BLaER1 treated with 17β-estradiol and CSF1 and Interleukin-3, amounts not matched to agents 10 nM and 100 nM (cell line): Measurements from ENCODE around the gene RUNX1.
A peak's percentile ranks its signal among the peaks of the same experiment; 100 is the strongest.
"Not testable (repeated sequence)": the region's sequence is repeated elsewhere in the genome, so short reads cannot be mapped to it uniquely, and the experiment has no call there.

Source experiments
- H3K27ac ChIP-seq, 11 experiments: shearing (Covaris generic); formaldehyde crosslinking; 2 replicates each; pipeline ENCODE4 v1.8.1; 2022
- H3K27me3 ChIP-seq, 11 experiments: shearing (Covaris generic); formaldehyde crosslinking; 2 replicates each; pipeline ENCODE4 v1.8.1; 2022
- H3K36me3 ChIP-seq, 11 experiments: shearing (Covaris generic); formaldehyde crosslinking; 2 replicates each; pipeline ENCODE4 v1.8.1; 2022
- H3K4me1 ChIP-seq, 10 experiments: shearing (Covaris generic); formaldehyde crosslinking; 2 replicates each; pipeline ENCODE4 v1.8.1; 2022
- H3K4me2 ChIP-seq, 11 experiments: shearing (Covaris generic); formaldehyde crosslinking; 2 replicates each; pipeline ENCODE4 v1.8.1; 2022
- H3K4me3 ChIP-seq, 10 experiments: shearing (Covaris generic); formaldehyde crosslinking; 2 replicates each; pipeline ENCODE4 v1.8.1; 2022
- H3K9ac ChIP-seq, 11 experiments: shearing (Covaris generic); formaldehyde crosslinking; 2 replicates each; pipeline ENCODE4 v1.8.1; 2022
- H3K9me3 ChIP-seq, 11 experiments: shearing (Covaris generic); formaldehyde crosslinking; replicated peaks in 1 of 11; 2 replicates each; pipeline ENCODE4 v1.8.1; 2022
- H4K20me1 ChIP-seq, 11 experiments: shearing (Covaris generic); formaldehyde crosslinking; 2 replicates each; pipeline ENCODE4 v1.8.1; 2022
- Cebpa-rat ChIP-seq, 11 experiments: shearing (Covaris generic); IDR thresholded peaks; 2 replicates each; pipeline ENCODE4 v1.8.1; 2022

The RUNX1 gene

GRCh38 chr21:34973685-34974084 lies 75.4 kb downstream of the RUNX1 start:
- Histone ChIP-seq H3K27me3 (no peaks in the 10 kb centered on the region), H3K27ac (no peak overlapping the region), H3K4me3 (no peak overlapping the region), H3K9ac (no peak overlapping the region), H3K36me3 (peaks cover 0 to 98% (median 74%) of the 10 kb centered on the region in 11 experiments; a peak in 17 of 22 replicates), H3K9me3 (no peaks in the 10 kb centered on the region), H3K4me2 (peak overlapping the region in 6 of 11 experiments; percentile 11 to 54 (median 20); a peak in 7 of 22 replicates), H3K4me1 (peaks cover 18 to 68% (median 33%) of the 10 kb centered on the region in 10 experiments), H4K20me1 (peaks cover 0 to 83% (median 69%) of the 10 kb centered on the region in 11 experiments; a peak in 14 of 22 replicates)
- no peak for TF ChIP-seq Cebpa-rat (IDR thresholded peaks at IDR 0.05)

- Histone ChIP-seq H3K4me2 (peak overlapping the region in 1 of 11 experiments; percentile 6; a peak in 2 of 22 replicates), H3K9ac (no peak overlapping the region), H3K4me1 (peaks cover 22 to 64% (median 45%) of the 10 kb centered on the region in 10 experiments), H3K4me3 (no peak overlapping the region), H3K27me3 (no peaks in the 10 kb centered on the region), H3K27ac (no peak overlapping the region), H3K36me3 (peaks cover 0 to 98% (median 74%) of the 10 kb centered on the region in 11 experiments; a peak in 19 of 22 replicates), H3K9me3 (no peaks in the 10 kb centered on the region), H4K20me1 (peaks cover 0 to 97% (median 85%) of the 10 kb centered on the region in 11 experiments; a peak in 18 of 22 replicates)
- no peak for TF ChIP-seq Cebpa-rat (IDR thresholded peaks at IDR 0.05)
Measured at GRCh38 chr21:34971656-34972055, 77.4 kb downstream of the RUNX1 start.

- H3K27ac ChIP-seq: peak overlapping the region in 2 of 11 experiments; percentile 13 to 15; a peak in 2 of 22 replicates
- H3K27me3 ChIP-seq: no peaks in the 10 kb centered on the region
Measured at GRCh38 chr21:34970566-34970965, 78.5 kb downstream of the RUNX1 start.

GRCh38 chr21:34970167-34970500 lies 79.0 kb downstream of the RUNX1 start:
- H4K20me1 ChIP-seq: peaks cover 0 to 100% (median 89%) of the 10 kb centered on the region in 11 experiments; a peak in 18 of 22 replicates
- peaks cover 22 to 54% (median 42%) of the 10 kb centered on the region in 10 experiments for H3K4me1 ChIP-seq
- no peak overlapping the region for H3K9ac ChIP-seq
- H3K27ac ChIP-seq: peak overlapping the region in 2 of 11 experiments; percentile 13 to 15; a peak in 2 of 22 replicates
- no peak overlapping the region for H3K4me3 ChIP-seq
- H3K4me2 ChIP-seq: peak overlapping the region; percentile 1 to 63 (median 40); a peak in 20 of 22 replicates
- peaks cover 0 to 99% (median 81%) of the 10 kb centered on the region in 11 experiments; a peak in 20 of 22 replicates for H3K36me3 ChIP-seq
- H3K9me3 ChIP-seq: no peaks in the 10 kb centered on the region
- TF ChIP-seq Cebpa-rat (IDR thresholded peaks at IDR 0.05): no peak
- no peaks in the 10 kb centered on the region for H3K27me3 ChIP-seq

More at GRCh38 chr21:34970566-34970965, 78.5 kb downstream of the RUNX1 start:
- Histone ChIP-seq H3K4me3 (no peak overlapping the region), H3K4me2 (peak overlapping the region; percentile 1 to 63 (median 40); a peak in 20 of 22 replicates), H4K20me1 (peaks cover 0 to 100% (median 89%) of the 10 kb centered on the region in 11 experiments; a peak in 18 of 22 replicates), H3K4me1 (peaks cover 22 to 58% (median 43%) of the 10 kb centered on the region in 10 experiments), H3K9me3 (no peaks in the 10 kb centered on the region), H3K36me3 (peaks cover 0 to 99% (median 77%) of the 10 kb centered on the region in 11 experiments; a peak in 20 of 22 replicates), H3K9ac (no peak overlapping the region)
- no peak for TF ChIP-seq Cebpa-rat (IDR thresholded peaks at IDR 0.05)

GRCh38 chr21:34969423-34970166 lies 79.5 kb downstream of the RUNX1 start:
- no peak overlapping the region for H3K9ac ChIP-seq
- no peaks in the 10 kb centered on the region for H3K9me3 ChIP-seq
- peaks cover 0 to 100% (median 89%) of the 10 kb centered on the region in 11 experiments; a peak in 18 of 22 replicates for H4K20me1 ChIP-seq
- H3K27me3 ChIP-seq: no peaks in the 10 kb centered on the region
- TF ChIP-seq Cebpa-rat (IDR thresholded peaks at IDR 0.05): no peak
- no peak overlapping the region for H3K4me3 ChIP-seq
- H3K27ac ChIP-seq: peak overlapping the region in 1 of 11 experiments; percentile 15; a peak in 1 of 22 replicates
- H3K4me1 ChIP-seq: peaks cover 22 to 56% (median 43%) of the 10 kb centered on the region in 10 experiments
- H3K36me3 ChIP-seq: peaks cover 0 to 99% (median 81%) of the 10 kb centered on the region in 11 experiments; a peak in 20 of 22 replicates
- peak overlapping the region in 10 of 11 experiments; percentile 1 to 63 (median 42); a peak in 18 of 22 replicates for H3K4me2 ChIP-seq

GRCh38 chr21:34968414-34969333 lies 80.4 kb downstream of the RUNX1 start:
- H3K4me1 ChIP-seq: peaks cover 22 to 48% (median 38%) of the 10 kb centered on the region in 10 experiments
- H3K9me3 ChIP-seq: no peaks in the 10 kb centered on the region
- no peaks in the 10 kb centered on the region for H3K27me3 ChIP-seq
- H3K36me3 ChIP-seq: peaks cover 0 to 99% (median 80%) of the 10 kb centered on the region in 11 experiments; a peak in 21 of 22 replicates
- no peak for TF ChIP-seq Cebpa-rat (IDR thresholded peaks at IDR 0.05)
- no peak overlapping the region for H3K9ac ChIP-seq
- H3K27ac ChIP-seq: peak overlapping the region in 1 of 11 experiments; percentile 1; a peak in 1 of 22 replicates
- H3K4me2 ChIP-seq: peak overlapping the region in 5 of 11 experiments; percentile 1 to 63 (median 59); a peak in 9 of 22 replicates
- peaks cover 0 to 98% (median 86%) of the 10 kb centered on the region in 11 experiments; a peak in 18 of 22 replicates for H4K20me1 ChIP-seq
- no peak overlapping the region for H3K4me3 ChIP-seq

GRCh38 chr21:34967509-34968289 lies 81.4 kb downstream of the RUNX1 start:
- TF ChIP-seq Cebpa-rat (IDR thresholded peaks at IDR 0.05): no peak
- peaks cover 0 to 100% (median 80%) of the 10 kb centered on the region in 11 experiments; a peak in 21 of 22 replicates for H3K36me3 ChIP-seq
- H3K9me3 ChIP-seq: no peaks in the 10 kb centered on the region
- H3K4me2 ChIP-seq: peak overlapping the region in 5 of 11 experiments; percentile 0 to 26 (median 20); a peak in 5 of 22 replicates
- no peaks in the 10 kb centered on the region for H3K27me3 ChIP-seq
- H3K9ac ChIP-seq: 0 out of 22 replicates have a peak overlapping the region, but pooled peaks of 1 of the 11 experiments have one; percentile 17
- H3K4me3 ChIP-seq: no peak overlapping the region
- peaks cover 22 to 52% (median 40%) of the 10 kb centered on the region in 10 experiments for H3K4me1 ChIP-seq
- H3K27ac ChIP-seq: peak overlapping the region in 2 of 11 experiments; percentile 1 to 29; a peak in 1 of 22 replicates
- H4K20me1 ChIP-seq: peaks cover 0 to 98% (median 86%) of the 10 kb centered on the region in 11 experiments; a peak in 18 of 22 replicates

GRCh38 chr21:34966881-34967280 lies 82.2 kb downstream of the RUNX1 start:
- Histone ChIP-seq H3K36me3 (peaks cover 0 to 100% (median 84%) of the 10 kb centered on the region in 11 experiments; a peak in 21 of 22 replicates), H4K20me1 (peaks cover 0 to 98% (median 86%) of the 10 kb centered on the region in 11 experiments; a peak in 18 of 22 replicates), H3K4me1 (peaks cover 22 to 52% (median 38%) of the 10 kb centered on the region in 10 experiments)
- H3K27ac ChIP-seq, H3K9ac ChIP-seq, H3K27me3 ChIP-seq, H3K4me3 ChIP-seq, H3K9me3 ChIP-seq, H3K4me2 ChIP-seq: not testable (repeated sequence)
